Diencephalon (tissue), 1 donor: ENCODE results near the gene ARGFX. TPM values are rescaled to one million over a fixed set of nuclear protein-coding genes. Genes with fewer than 3 reads are reported as not detected.

Experiments
- total RNA-seq: library from RNA; depleted of rRNA; stranded (reverse); fragments of >200 nt; gene quantifications from one replicate; pipeline ENCODE4 v1.2.3, GENCODE V29; 2014

Gene ARGFX
- total RNA-seq, result not detected

GRCh38 chr3:121567649-121568048 is at the start of gene ARGFX:
Gene ARGFX, plus strand, starts transcription at chr3:121567949. Its CDS starts 2,765 bp downstream, at chr3:121570714.

GRCh38 chr3:121545574-121546455 is 21.9 kb upstream of the ARGFX start, which contains the start of gene POLQ:
Gene POLQ, minus strand, starts transcription at chr3:121545988. Its CDS starts 111 bp downstream, at chr3:121545877.

GRCh38 chr3:121592856-121593702 is 25.3 kb downstream of the ARGFX start, which contains the start of gene FBXO40:
Gene FBXO40, plus strand, starts transcription at chr3:121593379. Its CDS starts 27,197 bp downstream, at chr3:121620576.

Other genes starting within 250 kb of the ARGFX start
- 2.5 TPM for gene POLQ, start 22.0 kb upstream of the ARGFX start, total RNA-seq
- gene FBXO40, start 25.4 kb downstream of the ARGFX start, total RNA-seq, result not detected
- gene HCLS1, start 93.0 kb downstream of the ARGFX start, total RNA-seq, result 4.6 TPM
- gene GOLGB1, start 181.8 kb downstream of the ARGFX start, total RNA-seq, result 40.8 TPM